GM19467 (cell line): ENCODE measurements around the gene SLC25A11.

Source experiments
- ATAC-seq: cut with Tn5 transposase; IDR thresholded peaks from one replicate; pipeline ENCODE4 v1.9.1; 2021; ENCODE audit warnings: mild to moderate bottlenecking, moderate library complexity; ENCODE audit not compliant: unreplicated experiment

Gene SLC25A11

GRCh38 chr17:4896332-4897197 is 43.3 kb downstream of the SLC25A11 start:
- no peak for ATAC-seq

GRCh38 chr17:4895657-4896331 is 44.1 kb downstream of the SLC25A11 start:
- no peak for ATAC-seq

- ATAC-seq: no peak
These were observed 44.7 kb downstream of the SLC25A11 start for GRCh38 chr17:4895121-4895520.

- no peak for ATAC-seq
These were observed 45.9 kb downstream of the SLC25A11 start for GRCh38 chr17:4893721-4894560.

- no peak for ATAC-seq
These were observed 46.6 kb downstream of the SLC25A11 start for GRCh38 chr17:4893272-4893671.

GRCh38 chr17:4892499-4893221 is 47.2 kb downstream of the SLC25A11 start:
- no peak for ATAC-seq

GRCh38 chr17:4891411-4892410 is 48.1 kb downstream of the SLC25A11 start:
- ATAC-seq: no peak

GRCh38 chr17:4887581-4887980 is 52.3 kb downstream of the SLC25A11 start:
- ATAC-seq: no peak
